Peyer's patch (tissue), 4 donors: Measurements from ENCODE around the gene MXD3. TPM values are rescaled to one million over a fixed set of nuclear protein-coding genes. Genes with fewer than 3 reads are reported as not detected.
"Not testable (repeated sequence)": the region's sequence is repeated elsewhere in the genome, so short reads cannot be mapped to it uniquely, and the experiment has no call there.

Experiments used
- DNase-seq, 3 donors: peaks; one replicate each; pipeline ENCODE4 v3.0.0-alpha.2; 2017 to 2019
- H3K27ac ChIP-seq, 4 donors: fragments of 200-600 bp; sonication (generic); one replicate each; pipeline ENCODE4 v1.5.1; 2016 to 2019
- H3K27me3 ChIP-seq, 2 donors: fragments of 200-600 bp; sonication (generic); one replicate each; pipeline ENCODE4 v1.5.1; 2019
- H3K36me3 ChIP-seq, 3 donors: fragments of 200-600 bp; sonication (generic); one replicate each; pipeline ENCODE4 v1.5.1; 2016 to 2019
- H3K4me1 ChIP-seq, 4 donors: fragments of 200-600 bp; sonication (generic); one replicate each; pipeline ENCODE4 v1.5.1; 2016 to 2019
- H3K4me3 ChIP-seq, 4 donors: fragments of 200-600 bp; sonication (generic); 1 replicate in 3 of 4; 2 replicates in 1 of 4; pipeline ENCODE4 v1.5.1; 2016 to 2019; ENCODE audit warnings: mild to moderate bottlenecking in 1 of 4
- H3K9me3 ChIP-seq, 4 donors: fragments of 200-600 bp; sonication (generic); one replicate each; pipeline ENCODE4 v1.5.1; 2016 to 2019; ENCODE audit warnings: mild to moderate bottlenecking in 1 of 4
- POLR2A ChIP-seq, 2 donors: fragments of 450-650 bp; IDR thresholded peaks; one replicate each; pipeline ENCODE4 v1.5.1; 2017; ENCODE audit warnings: antibody characterized with exemption in 2 of 2, mild to moderate bottlenecking in 2 of 2, moderate library complexity in 2 of 2
- total RNA-seq, 4 donors: library from RNA; depleted of rRNA; stranded (reverse); fragments of >200 nt; gene quantifications; one replicate each; pipeline ENCODE4 v1.1.0, GENCODE V29; 2016
- TF ChIP-seq, protein P1 (sequence below), 6 experiments: fragments of 450-650 bp in 4 of 6; fragments of 200-600 bp in 2 of 6; sonication (generic) in 1 of 6; IDR thresholded peaks; one replicate each; pipeline ENCODE4 v1.5.1; 2017 to 2019; ENCODE audit warnings: antibody characterized with exemption in 6 of 6, mild to moderate bottlenecking in 3 of 6, moderate library complexity in 1 of 6

The MXD3 gene
- total RNA-seq, 4 donors from 2014 or later, result 6.8 to 25.8 (median 18.5) TPM

DNA sequence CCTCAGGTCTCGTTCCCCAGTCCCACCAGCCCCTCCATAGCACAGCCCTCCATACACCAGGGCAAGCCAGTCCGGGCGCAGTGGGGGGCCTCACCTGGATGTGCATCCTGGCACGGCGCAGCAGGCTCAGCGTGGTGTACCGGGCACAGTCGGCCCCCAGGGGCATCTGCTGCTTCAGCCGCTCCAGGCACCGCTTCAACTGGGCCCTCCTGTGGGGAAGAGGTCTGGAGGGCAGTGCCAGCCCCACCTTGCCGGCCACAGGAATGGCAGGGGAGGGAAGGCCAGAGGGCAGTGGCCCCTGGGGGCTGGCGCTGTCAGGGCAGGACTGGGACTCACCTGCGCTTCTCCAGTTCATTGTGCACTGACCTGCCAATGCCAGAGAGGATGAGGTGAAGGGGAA, 1.4 kb downstream of the MXD3 start:
- H3K27me3 ChIP-seq, result no peaks in the 10 kb centered on the region
- TF ChIP-seq POLR2A (IDR thresholded peaks at IDR 0.05), result no peak
- TF ChIP-seq, protein P1, sequence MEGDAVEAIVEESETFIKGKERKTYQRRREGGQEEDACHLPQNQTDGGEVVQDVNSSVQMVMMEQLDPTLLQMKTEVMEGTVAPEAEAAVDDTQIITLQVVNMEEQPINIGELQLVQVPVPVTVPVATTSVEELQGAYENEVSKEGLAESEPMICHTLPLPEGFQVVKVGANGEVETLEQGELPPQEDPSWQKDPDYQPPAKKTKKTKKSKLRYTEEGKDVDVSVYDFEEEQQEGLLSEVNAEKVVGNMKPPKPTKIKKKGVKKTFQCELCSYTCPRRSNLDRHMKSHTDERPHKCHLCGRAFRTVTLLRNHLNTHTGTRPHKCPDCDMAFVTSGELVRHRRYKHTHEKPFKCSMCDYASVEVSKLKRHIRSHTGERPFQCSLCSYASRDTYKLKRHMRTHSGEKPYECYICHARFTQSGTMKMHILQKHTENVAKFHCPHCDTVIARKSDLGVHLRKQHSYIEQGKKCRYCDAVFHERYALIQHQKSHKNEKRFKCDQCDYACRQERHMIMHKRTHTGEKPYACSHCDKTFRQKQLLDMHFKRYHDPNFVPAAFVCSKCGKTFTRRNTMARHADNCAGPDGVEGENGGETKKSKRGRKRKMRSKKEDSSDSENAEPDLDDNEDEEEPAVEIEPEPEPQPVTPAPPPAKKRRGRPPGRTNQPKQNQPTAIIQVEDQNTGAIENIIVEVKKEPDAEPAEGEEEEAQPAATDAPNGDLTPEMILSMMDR (IDR thresholded peaks at IDR 0.05), result no peak
- H3K27ac ChIP-seq, result peak overlapping the region in 2 of 4 donors; percentile 10 to 42
- H3K9me3 ChIP-seq, result no peaks in the 10 kb centered on the region
- no peak for DNase-seq
- no peak overlapping the region for H3K4me3 ChIP-seq
- H3K36me3 ChIP-seq, result peaks cover 0 to 25% (median 0%) of the 10 kb centered on the region in 3 donors
- H3K4me1 ChIP-seq, result peaks cover 6 to 41% (median 28%) of the 10 kb centered on the region in 4 donors

- Histone ChIP-seq H3K4me1 (peaks cover 6 to 44% (median 35%) of the 10 kb centered on the region in 4 donors), H3K27ac (peak overlapping the region in 2 of 4 donors; percentile 6 to 10), H3K4me3 (no peak overlapping the region)
Observed at GRCh38 chr5:177309351-177310191, 2.1 kb downstream of the MXD3 start.

DNA sequence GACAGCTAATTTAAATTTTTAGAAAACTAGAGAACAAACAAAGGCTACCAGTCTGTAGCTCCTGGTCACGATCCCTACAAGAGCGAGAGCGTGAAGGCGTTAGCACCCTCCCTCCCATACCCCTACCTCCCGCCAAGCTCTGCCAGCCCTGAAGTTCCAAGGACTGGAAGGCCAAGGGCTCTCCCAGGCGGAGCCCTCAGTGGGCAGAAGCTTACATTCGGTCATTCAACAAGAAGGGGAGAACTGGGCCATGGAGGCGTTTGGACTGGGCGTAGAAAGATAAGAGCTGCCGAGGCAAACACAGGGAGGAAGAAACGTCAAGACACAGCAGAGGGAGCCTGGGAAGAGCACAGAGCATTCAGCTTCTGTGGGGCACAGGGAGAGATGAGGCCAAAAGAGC, 3.0 kb downstream of the MXD3 start:
- no peak overlapping the region for H3K27ac ChIP-seq
- peaks cover 6 to 48% (median 37%) of the 10 kb centered on the region in 4 donors for H3K4me1 ChIP-seq
- H3K36me3 ChIP-seq, result peaks cover 0 to 25% (median 0%) of the 10 kb centered on the region in 3 donors
- no peaks in the 10 kb centered on the region for H3K9me3 ChIP-seq
- no peak for DNase-seq
- H3K27me3 ChIP-seq, result no peaks in the 10 kb centered on the region
- no peak overlapping the region for H3K4me3 ChIP-seq
- no peak for TF ChIP-seq POLR2A (IDR thresholded peaks at IDR 0.05)
- TF ChIP-seq, protein P1 (IDR thresholded peaks at IDR 0.05), result no peak

More at GRCh38 chr5:177309351-177310191, 2.1 kb downstream of the MXD3 start:
- Histone ChIP-seq H3K36me3 (peaks cover 0 to 25% (median 0%) of the 10 kb centered on the region in 3 donors), H3K27me3 (no peaks in the 10 kb centered on the region), H3K9me3 (no peaks in the 10 kb centered on the region)
- DNase-seq, result peak; percentile 53 to 87 (median 80)
- TF ChIP-seq POLR2A (IDR thresholded peaks at IDR 0.05), result no peak
- TF ChIP-seq, protein P1 (IDR thresholded peaks at IDR 0.05), result peak; percentile 66 to 91 (median 84)

DNA sequence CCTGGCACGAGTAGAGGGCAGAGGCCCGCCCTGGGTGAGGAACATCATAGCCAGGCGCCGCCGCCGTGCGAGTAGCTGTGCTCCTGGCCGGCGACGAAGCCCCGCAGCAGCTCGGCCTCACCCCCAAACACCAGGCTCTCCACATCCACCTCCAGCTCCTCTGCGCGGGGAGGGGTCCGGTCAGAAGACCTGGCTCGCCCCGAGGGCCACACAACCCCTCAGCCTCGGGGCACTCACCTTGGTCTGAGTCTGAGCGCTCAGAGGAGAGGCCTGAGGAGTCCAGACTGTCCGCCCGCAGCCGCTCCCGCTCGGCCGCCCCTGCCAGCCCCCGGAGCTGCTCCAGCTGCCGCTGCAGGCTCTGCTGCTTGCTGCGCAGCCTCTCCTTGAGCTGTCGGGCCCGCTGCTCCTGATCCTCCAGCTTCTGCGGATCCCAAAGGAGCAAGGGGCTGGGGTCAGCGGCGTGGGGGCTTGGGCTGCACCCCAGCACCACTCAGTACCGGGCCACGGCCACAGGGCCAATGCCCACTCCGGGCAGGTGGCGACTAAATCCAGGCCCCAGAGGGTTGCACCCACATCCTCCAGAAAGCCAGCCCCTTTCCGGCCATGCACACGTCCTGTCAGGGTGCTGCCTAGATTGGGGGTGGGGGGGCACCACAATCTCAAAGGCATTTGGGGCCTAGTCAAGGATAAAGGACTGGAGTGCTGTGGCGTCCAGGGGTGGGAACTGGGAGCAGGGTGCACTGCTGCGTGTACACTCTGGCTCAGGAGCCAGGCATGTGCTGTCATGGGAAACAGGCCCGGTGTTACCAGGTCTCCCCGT, 3.9 kb downstream of the MXD3 start:
- Histone ChIP-seq H3K27me3 (no peaks in the 10 kb centered on the region), H3K36me3 (peaks cover 0 to 25% (median 0%) of the 10 kb centered on the region in 3 donors), H3K27ac (peak overlapping the region in 2 of 4 donors; percentile 21 to 25), H3K4me3 (no peak overlapping the region), H3K9me3 (no peaks in the 10 kb centered on the region), H3K4me1 (peaks cover 6 to 45% (median 35%) of the 10 kb centered on the region in 4 donors)
- no peak for DNase-seq
- no peak for TF ChIP-seq POLR2A (IDR thresholded peaks at IDR 0.05)
- TF ChIP-seq, protein P1 (IDR thresholded peaks at IDR 0.05), result no peak

DNA sequence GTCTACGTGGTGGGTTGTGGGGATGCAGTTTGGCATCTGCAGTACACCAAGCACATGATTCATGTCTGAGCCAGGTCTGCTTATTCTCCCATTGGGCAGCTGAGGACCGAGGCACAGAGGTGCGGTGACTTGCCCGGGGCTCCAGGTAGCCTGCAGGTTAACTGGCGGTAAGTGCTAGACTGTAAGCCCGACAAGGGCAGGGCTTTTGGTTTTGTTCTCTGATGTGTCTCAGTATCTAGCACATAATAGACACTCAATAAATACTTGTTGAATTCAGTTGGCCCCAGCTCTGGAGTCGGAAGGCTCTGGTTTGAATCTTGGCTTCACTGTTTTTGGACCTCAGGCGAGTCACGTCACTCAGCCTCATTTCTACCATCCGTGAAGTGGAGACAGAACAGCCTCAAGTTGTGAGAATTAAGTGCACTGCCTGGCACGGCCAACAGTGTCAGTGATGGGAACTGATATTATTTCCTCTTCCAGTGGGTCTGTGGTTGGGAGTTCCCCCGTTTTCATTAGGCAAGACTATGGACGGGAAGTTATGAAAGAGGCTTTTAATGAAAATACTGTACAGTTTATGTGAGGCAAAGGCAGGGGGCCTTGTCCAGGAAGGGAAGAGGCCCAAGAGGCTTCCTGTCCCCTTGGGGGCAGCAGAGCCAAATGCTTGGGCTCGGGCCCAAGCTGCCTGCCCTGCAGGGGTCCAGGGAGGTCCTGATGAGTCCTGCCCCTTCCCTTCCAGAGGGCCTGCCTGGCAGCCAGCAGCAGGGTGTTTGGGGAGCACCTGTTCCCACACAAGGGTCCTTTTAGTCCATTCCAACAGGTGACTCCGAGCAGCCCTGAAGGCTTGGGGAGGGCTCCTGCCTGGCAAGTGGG, 4.8 kb downstream of the MXD3 start:
- DNase-seq, result no peak
- peak overlapping the region in 2 of 4 donors; percentile 21 to 25 for H3K27ac ChIP-seq
- H3K4me3 ChIP-seq, result no peak overlapping the region
- H3K4me1 ChIP-seq, result peaks cover 6 to 47% (median 35%) of the 10 kb centered on the region in 4 donors
- no peaks in the 10 kb centered on the region for H3K27me3 ChIP-seq
- H3K36me3 ChIP-seq, result peaks cover 0 to 25% (median 0%) of the 10 kb centered on the region in 3 donors
- TF ChIP-seq POLR2A (IDR thresholded peaks at IDR 0.05), result no peak
- TF ChIP-seq, protein P1 (IDR thresholded peaks at IDR 0.05), result no peak
- no peaks in the 10 kb centered on the region for H3K9me3 ChIP-seq

DNA sequence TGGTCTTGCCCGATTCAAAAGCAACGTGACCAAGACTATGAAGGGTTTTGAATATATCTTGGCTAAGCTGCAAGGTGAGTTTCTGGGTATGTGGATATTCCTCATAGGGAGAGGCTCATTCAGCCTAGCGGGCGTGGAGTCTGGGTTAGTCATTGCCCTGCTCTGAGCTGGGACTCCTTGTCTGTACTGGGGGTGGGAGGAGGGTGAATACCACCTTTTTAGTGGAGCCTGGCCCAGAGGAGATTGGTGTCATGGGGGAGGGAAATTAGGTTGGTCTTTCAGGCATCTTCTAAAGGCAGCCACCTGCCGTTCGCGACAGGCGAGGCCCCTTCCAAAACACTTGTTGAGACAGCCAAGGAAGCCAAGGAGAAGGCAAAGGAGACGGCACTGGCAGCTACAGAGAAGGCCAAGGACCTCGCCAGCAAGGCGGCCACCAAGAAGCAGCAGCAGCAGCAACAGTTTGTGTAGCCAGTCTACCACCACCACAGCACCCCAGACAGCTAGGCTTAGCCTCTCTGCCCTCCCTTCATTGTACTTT, 5.5 kb downstream of the MXD3 start:
- not testable (repeated sequence) for H3K27me3 ChIP-seq, H3K9me3 ChIP-seq, H3K4me3 ChIP-seq, DNase-seq, H3K27ac ChIP-seq
- H3K4me1 ChIP-seq, result peaks cover 6 to 47% (median 34%) of the 10 kb centered on the region in 4 donors
- H3K36me3 ChIP-seq, result peaks cover 0 to 25% (median 0%) of the 10 kb centered on the region in 3 donors
